Natural killer cell (primary cell): ENCODE results near the gene WNK2. TPM values are rescaled to one million over a fixed set of nuclear protein-coding genes. Genes with fewer than 3 reads are reported as not detected.

Source experiments
- ATAC-seq, 3 donors: fragments of 150-1000 bp in 2 of 3; fragments of 200-7000 bp in 1 of 3; cut with Tn5 transposase; 1 replicate in 1 of 3; 2 replicates in 2 of 3; pipeline ENCODE4 v1.10.0; 2021; ENCODE audit warnings: mild to moderate bottlenecking in 2 of 3, moderate library complexity in 2 of 3
- DNase-seq, 2 donors: peaks; one replicate each; pipeline versions ENCODE4 v3.0.0 to v3.0.0-alpha.2; 2013 to 2021; ENCODE audit warnings: mixed read lengths in 1 of 2
- H3K27ac ChIP-seq: one replicate; pipeline ENCODE4 v1.5.1; 2013; ENCODE audit warnings: mild to moderate bottlenecking, low read length
- H3K27me3 ChIP-seq: one replicate; pipeline ENCODE4 v1.6.1; 2013; ENCODE audit warnings: low read length; ENCODE audit not compliant: control insufficient read depth, insufficient read depth
- H3K36me3 ChIP-seq: one replicate; pipeline ENCODE4 v1.6.1; 2013; ENCODE audit warnings: low read length; ENCODE audit not compliant: control insufficient read depth, insufficient read depth
- H3K4me1 ChIP-seq: one replicate; pipeline ENCODE4 v1.6.1; 2013; ENCODE audit warnings: low read length; ENCODE audit not compliant: control insufficient read depth, insufficient read depth
- H3K4me3 ChIP-seq: one replicate; pipeline ENCODE4 v1.5.1; 2013; ENCODE audit warnings: low read length
- H3K9me3 ChIP-seq: one replicate; pipeline ENCODE4 v1.6.1; 2013; ENCODE audit warnings: low read length; ENCODE audit not compliant: control insufficient read depth, insufficient read depth
- H3K27ac Mint-ChIP-seq, 2 donors: one replicate each; pipeline ENCODE4 v1.8.0; 2022; ENCODE audit warnings: mild to moderate bottlenecking in 2 of 2, mixed read lengths in 2 of 2, moderate library complexity in 1 of 2
- H3K27me3 Mint-ChIP-seq, 2 donors: one replicate each; pipeline ENCODE4 v1.8.0; 2022; ENCODE audit warnings: low read depth in 2 of 2, mixed read lengths in 2 of 2
- H3K36me3 Mint-ChIP-seq: one replicate; pipeline ENCODE4 v1.8.0; 2022; ENCODE audit warnings: mixed read lengths
- H3K4me1 Mint-ChIP-seq, 2 donors: one replicate each; pipeline ENCODE4 v1.8.0; 2022; ENCODE audit warnings: mixed read lengths in 2 of 2
- H3K4me3 Mint-ChIP-seq: one replicate; pipeline ENCODE4 v1.8.0; 2022; ENCODE audit warnings: mild to moderate bottlenecking, moderate library complexity, mixed read lengths
- H3K9me3 Mint-ChIP-seq, 2 donors: one replicate each; pipeline ENCODE4 v1.8.0; 2022; ENCODE audit warnings: mixed read lengths in 2 of 2
- CTCF ChIP-seq: fragments of 200-600 bp; IDR thresholded peaks from one replicate; pipeline ENCODE4 v1.8.0; 2022; ENCODE audit warnings: antibody characterized with exemption
- WGBS: methylation state at CpG from one replicate; pipeline ENCODE4 v1.1.7; 2013; ENCODE audit warnings: missing lambda C conversion rate; ENCODE audit not compliant: insufficient coverage; 5-methylcytosine and 5-hydroxymethylcytosine counted together
- intact Hi-C: fragments of 100-400 bp; cut with micrococcal nuclease; formaldehyde crosslinking; loops from one replicate; pipeline ENCODE4 v1.14.2; 2022
- total RNA-seq, 4 donors: library from RNA; stranded (reverse); fragments of 120-200 nt in 1 of 4; gene quantifications; one replicate each; pipeline versions ENCODE4 v1.2.3 to v1.2.4, GENCODE V29; 2013 to 2022

WNK2 gene
- total RNA-seq, 3 donors from 2014 or later (not counting 1 experiment from before 2014, with no cell fraction given), result 0.25 TPM; not detected in 2

- Histone ChIP-seq H3K36me3 (no peaks in the 10 kb centered on the region), H3K4me1 (peaks cover 7% of the 10 kb centered on the region), H3K9me3 (no peaks in the 10 kb centered on the region), H3K4me3 (no peak overlapping the region), H3K27me3 (peaks cover 2% of the 10 kb centered on the region), H3K27ac (no peak overlapping the region)
- Mint-ChIP-seq H3K4me1 (no peaks in the 10 kb centered on the region), H3K27ac (no peak overlapping the region), H3K4me3 (no peak overlapping the region), H3K27me3 (peaks cover 2% of the 10 kb centered on the region in 2 donors), H3K36me3 (no peaks in the 10 kb centered on the region), H3K9me3 (no peaks in the 10 kb centered on the region)
- DNase-seq (no peak), ATAC-seq (no peak)
- intact Hi-C loops, result no loop called here
- 88% methylated on average over 30 of the region's 41 CpGs for WGBS
- TF ChIP-seq CTCF, result no peak
These were observed 79.6 kb downstream of the WNK2 start for GRCh38 chr9:93263334-93264229.

GRCh38 chr9:93264338-93265125 is 80.6 kb downstream of the WNK2 start:
- Mint-ChIP-seq H3K36me3 (no peaks in the 10 kb centered on the region), H3K4me3 (no peak overlapping the region), H3K27me3 (peaks cover 2 to 11% of the 10 kb centered on the region in 2 donors), H3K27ac (no peak overlapping the region), H3K9me3 (no peaks in the 10 kb centered on the region), H3K4me1 (no peaks in the 10 kb centered on the region)
- 84% methylated on average over 14 of the region's 14 CpGs for WGBS
- H3K4me1 ChIP-seq, result peaks cover 7% of the 10 kb centered on the region
- TF ChIP-seq CTCF, result no peak
- no peak for ATAC-seq
- H3K9me3 ChIP-seq, result no peaks in the 10 kb centered on the region
- H3K4me3 ChIP-seq, result no peak overlapping the region
- H3K27me3 ChIP-seq, result peaks cover 2% of the 10 kb centered on the region
- intact Hi-C loops, result no loop called here
- no peak for DNase-seq
- H3K36me3 ChIP-seq, result no peaks in the 10 kb centered on the region
- no peak overlapping the region for H3K27ac ChIP-seq

GRCh38 chr9:93265301-93265971 is 81.5 kb downstream of the WNK2 start:
- Histone ChIP-seq H3K27me3 (peaks cover 2% of the 10 kb centered on the region), H3K4me1 (peaks cover 7% of the 10 kb centered on the region), H3K36me3 (no peaks in the 10 kb centered on the region), H3K27ac (no peak overlapping the region), H3K4me3 (no peak overlapping the region), H3K9me3 (no peaks in the 10 kb centered on the region)
- Mint-ChIP-seq H3K9me3 (no peaks in the 10 kb centered on the region), H3K4me1 (no peaks in the 10 kb centered on the region), H3K27me3 (peaks cover 5 to 20% of the 10 kb centered on the region in 2 donors), H3K36me3 (no peaks in the 10 kb centered on the region), H3K4me3 (no peak overlapping the region), H3K27ac (no peak overlapping the region)
- 87% methylated on average over 12 of the region's 12 CpGs for WGBS
- no peak for TF ChIP-seq CTCF
- DNase-seq (no peak), ATAC-seq (no peak)
- intact Hi-C loops, result no loop called here
